Calu3 (cell line): ENCODE results near the gene NPR3. TPM values are rescaled to one million over a fixed set of nuclear protein-coding genes. Genes with fewer than 3 reads are reported as not detected.

Experiments used
- BruUV-seq: library from RNA; stranded (reverse); fragments of 400-500 nt; replicated peaks from 2 replicates; lab custom pipeline; 2021; lab: Mats Ljungman, UMichigan
- CTCF ChIA-PET: fragments of 300-600 bp; sonication (Branson Sonifier 250); formaldehyde crosslinking; loops from one replicate; lab custom pipeline; 2022; ENCODE audit warnings: antibody characterized with exemption; lab: Charles Lee
- DNase-seq: peaks from one replicate; pipeline ENCODE4 v3.0.0; 2022
- H3K27ac Mint-ChIP-seq: one replicate; pipeline ENCODE4 v1.8.0; 2022; ENCODE audit warnings: mixed read lengths; ENCODE audit not compliant: unreplicated experiment
- H3K27me3 Mint-ChIP-seq: one replicate; pipeline ENCODE4 v1.8.0; 2022; ENCODE audit warnings: mixed read lengths; ENCODE audit not compliant: unreplicated experiment
- H3K36me3 Mint-ChIP-seq: one replicate; pipeline ENCODE4 v1.8.0; 2022; ENCODE audit warnings: mild to moderate bottlenecking, moderate library complexity, mixed read lengths; ENCODE audit not compliant: insufficient read depth, unreplicated experiment
- H3K4me1 Mint-ChIP-seq: one replicate; pipeline ENCODE4 v1.8.0; 2022; ENCODE audit warnings: mild to moderate bottlenecking, low read depth, mixed read lengths; ENCODE audit not compliant: unreplicated experiment
- H3K4me3 Mint-ChIP-seq: one replicate; pipeline ENCODE4 v1.8.0; 2022; ENCODE audit warnings: mild to moderate bottlenecking, low read depth, moderate library complexity, mixed read lengths; ENCODE audit not compliant: unreplicated experiment
- H3K9me3 Mint-ChIP-seq: one replicate; pipeline ENCODE4 v1.8.0; 2022; ENCODE audit warnings: low read depth, mixed read lengths; ENCODE audit not compliant: unreplicated experiment
- intact Hi-C: fragments of 100-400 bp; cut with micrococcal nuclease; formaldehyde crosslinking; loops from one replicate; pipeline ENCODE4 v1.10.0; 2022; ENCODE audit not compliant: unreplicated experiment
- total RNA-seq: library from RNA; stranded (reverse); gene quantifications from 2 replicates; pipeline ENCODE4 v1.2.3, GENCODE V29; 2022
- TF ChIP-seq, protein P1 (sequence below): fragments of 200-600 bp; IDR thresholded peaks from one replicate; pipeline ENCODE4 v1.8.0; 2022; ENCODE audit warnings: antibody characterized with exemption; ENCODE audit not compliant: unreplicated experiment

NPR3 gene
- total RNA-seq, 1 experiment from 2014 or later: 0.19 TPM

DNA sequence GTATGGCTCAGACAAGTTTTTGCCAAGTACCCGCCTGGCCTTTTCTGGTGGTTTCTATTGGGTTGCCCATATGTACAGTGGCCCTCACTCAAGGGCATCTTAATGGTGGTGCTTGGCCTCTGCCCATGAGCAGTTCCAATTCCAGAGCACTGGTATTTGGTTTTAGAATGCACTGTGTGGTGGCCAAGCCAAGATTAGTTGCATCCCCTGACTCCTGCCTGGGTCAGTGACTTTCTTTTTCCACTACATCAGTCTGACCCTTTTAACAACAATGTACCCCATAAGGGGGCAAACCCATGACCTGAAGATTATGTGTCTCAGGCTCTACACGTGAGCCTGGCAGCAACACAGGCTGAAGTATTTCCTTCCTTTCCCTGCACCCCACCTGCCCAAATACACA lies 34.2 kb downstream of the NPR3 start:
- intact Hi-C loops: no loop called here

DNA sequence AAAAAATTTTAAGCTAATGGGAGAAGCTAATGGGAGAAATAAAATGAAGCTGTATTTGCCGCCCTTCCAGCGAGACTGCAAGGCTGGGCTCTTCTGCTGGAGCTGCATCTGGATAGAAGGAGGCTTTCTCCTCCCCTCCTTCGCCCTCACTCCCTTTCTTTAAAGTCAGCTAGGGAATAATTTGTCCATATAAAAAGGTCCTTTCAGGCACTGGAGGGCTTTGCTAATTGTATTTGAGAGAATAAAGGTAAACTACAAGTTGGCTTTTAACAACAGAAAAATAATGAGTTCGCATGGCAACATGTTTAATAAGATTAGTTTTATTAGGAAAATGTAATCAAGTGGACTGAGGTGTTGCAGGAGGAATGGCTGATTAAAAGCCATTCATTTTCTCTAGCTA lies 41.3 kb downstream of the NPR3 start:
- H3K27ac Mint-ChIP-seq: no peak overlapping the region
- no peaks in the 10 kb centered on the region for H3K36me3 Mint-ChIP-seq
- no TSS peak for BruUV-seq
- intact Hi-C loops: no loop called here
- H3K9me3 Mint-ChIP-seq: no peaks in the 10 kb centered on the region
- TF ChIP-seq, protein P1, sequence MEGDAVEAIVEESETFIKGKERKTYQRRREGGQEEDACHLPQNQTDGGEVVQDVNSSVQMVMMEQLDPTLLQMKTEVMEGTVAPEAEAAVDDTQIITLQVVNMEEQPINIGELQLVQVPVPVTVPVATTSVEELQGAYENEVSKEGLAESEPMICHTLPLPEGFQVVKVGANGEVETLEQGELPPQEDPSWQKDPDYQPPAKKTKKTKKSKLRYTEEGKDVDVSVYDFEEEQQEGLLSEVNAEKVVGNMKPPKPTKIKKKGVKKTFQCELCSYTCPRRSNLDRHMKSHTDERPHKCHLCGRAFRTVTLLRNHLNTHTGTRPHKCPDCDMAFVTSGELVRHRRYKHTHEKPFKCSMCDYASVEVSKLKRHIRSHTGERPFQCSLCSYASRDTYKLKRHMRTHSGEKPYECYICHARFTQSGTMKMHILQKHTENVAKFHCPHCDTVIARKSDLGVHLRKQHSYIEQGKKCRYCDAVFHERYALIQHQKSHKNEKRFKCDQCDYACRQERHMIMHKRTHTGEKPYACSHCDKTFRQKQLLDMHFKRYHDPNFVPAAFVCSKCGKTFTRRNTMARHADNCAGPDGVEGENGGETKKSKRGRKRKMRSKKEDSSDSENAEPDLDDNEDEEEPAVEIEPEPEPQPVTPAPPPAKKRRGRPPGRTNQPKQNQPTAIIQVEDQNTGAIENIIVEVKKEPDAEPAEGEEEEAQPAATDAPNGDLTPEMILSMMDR: no peak
- CTCF ChIA-PET: no interaction called here
- H3K27me3 Mint-ChIP-seq: no peaks in the 10 kb centered on the region
- DNase-seq: no peak
- H3K4me1 Mint-ChIP-seq: no peaks in the 10 kb centered on the region
- no peak overlapping the region for H3K4me3 Mint-ChIP-seq

More for the DNA sequence above, 34.2 kb downstream of the NPR3 start:
- TF ChIP-seq, protein P1: no peak
- Mint-ChIP-seq H3K27me3 (no peaks in the 10 kb centered on the region), H3K36me3 (no peaks in the 10 kb centered on the region), H3K9me3 (no peaks in the 10 kb centered on the region), H3K4me1 (no peaks in the 10 kb centered on the region), H3K27ac (no peak overlapping the region), H3K4me3 (no peak overlapping the region)
- CTCF ChIA-PET: no interaction called here
- no TSS peak for BruUV-seq
- no peak for DNase-seq

DNA sequence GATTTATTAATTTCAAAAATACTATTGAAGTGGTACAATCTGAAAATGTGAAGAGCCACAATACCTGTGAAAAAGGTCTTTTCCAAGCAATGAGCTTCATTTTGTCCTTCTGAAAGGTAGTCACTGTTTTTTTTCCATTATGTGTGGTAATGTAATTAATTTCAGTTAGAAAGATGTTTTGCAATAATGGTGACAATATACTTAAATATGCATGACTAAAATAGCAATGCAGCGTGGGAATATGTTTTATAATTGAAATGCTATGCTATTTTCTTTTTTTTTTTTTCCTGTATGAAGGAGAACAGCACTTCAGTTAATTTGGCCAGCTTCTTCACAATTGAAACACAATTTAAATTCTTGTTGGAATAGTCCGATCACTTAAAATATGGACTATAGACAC lies 41.9 kb downstream of the NPR3 start:
- H3K4me3 Mint-ChIP-seq: no peak overlapping the region
- H3K4me1 Mint-ChIP-seq: no peaks in the 10 kb centered on the region
- DNase-seq: no peak
- CTCF ChIA-PET: interaction anchor here (0.6 kb wide), 1 partner anchor 490 kb away, joined by 5 read pairs; no protein-coding TSS in a partner anchor
- no TSS peak for BruUV-seq
- peaks cover 3% of the 10 kb centered on the region for H3K27me3 Mint-ChIP-seq
- TF ChIP-seq, protein P1: no peak
- H3K36me3 Mint-ChIP-seq: no peaks in the 10 kb centered on the region
- no peak overlapping the region for H3K27ac Mint-ChIP-seq
- intact Hi-C loops: no loop called here
- H3K9me3 Mint-ChIP-seq: no peaks in the 10 kb centered on the region

- no peak for DNase-seq
- CTCF ChIA-PET: interaction anchor here (0.6 kb wide), 1 partner anchor 22 kb away, joined by 5 read pairs; no protein-coding TSS in a partner anchor
- Mint-ChIP-seq H3K36me3 (no peaks in the 10 kb centered on the region), H3K27ac (no peak overlapping the region), H3K4me1 (no peaks in the 10 kb centered on the region), H3K4me3 (no peak overlapping the region), H3K27me3 (peaks cover 10% of the 10 kb centered on the region), H3K9me3 (no peaks in the 10 kb centered on the region)
- TF ChIP-seq, protein P1: no peak
- intact Hi-C loops: no loop called here
- BruUV-seq: no TSS peak
Observed at GRCh38 chr5:32753765-32754164, 42.6 kb downstream of the NPR3 start.
